Ovary (tissue), 9 donors: ENCODE measurements around the gene ARHGEF5. TPM values are rescaled to one million over a fixed set of nuclear protein-coding genes. Genes with fewer than 3 reads are reported as not detected.
"Not testable (repeated sequence)": the region's sequence is repeated elsewhere in the genome, so short reads cannot be mapped to it uniquely, and the experiment has no call there.

Experiments
- DNase-seq, 5 donors: peaks; one replicate each; pipeline ENCODE4 v3.0.0-alpha.2; 2019 to 2020
- H3K27ac ChIP-seq, 2 donors: fragments of 200-600 bp; one replicate each; pipeline versions ENCODE4 v1.5.1 to v1.8.0; 2019 to 2022
- H3K27me3 ChIP-seq: fragments of 200-600 bp; one replicate; pipeline ENCODE4 v1.8.0; 2022
- H3K36me3 ChIP-seq: fragments of 200-600 bp; sonication (generic); one replicate; pipeline ENCODE4 v1.5.1; 2019
- H3K4me1 ChIP-seq: one replicate; pipeline ENCODE4 v1.8.1; 2013; ENCODE audit warnings: mild to moderate bottlenecking, moderate library complexity; ENCODE audit not compliant: insufficient read depth
- H3K4me3 ChIP-seq: fragments of 200-600 bp; sonication (generic); one replicate; pipeline ENCODE4 v1.5.1; 2017
- H3K9me3 ChIP-seq, 2 donors: fragments of 200-600 bp in 1 of 2; sonication (generic) in 1 of 2; one replicate each; pipeline versions ENCODE4 v1.5.1 to v1.8.1; 2013 to 2019; ENCODE audit warnings: mild to moderate bottlenecking in 1 of 2, moderate library complexity in 1 of 2
- EP300 ChIP-seq: sonication (generic); formaldehyde crosslinking; IDR thresholded peaks from one replicate; pipeline ENCODE4 v1.6.1; 2017; ENCODE audit warnings: antibody characterized with exemption
- POLR2A ChIP-seq: fragments of 450-650 bp; IDR thresholded peaks from one replicate; pipeline ENCODE4 v1.6.1; 2017; ENCODE audit warnings: antibody characterized with exemption, mild to moderate bottlenecking, moderate library complexity
- WGBS, 3 donors: extraction: QIAGEN DNeasy Blood & Tissue Kit in 1 of 3; methylation state at CpG; one replicate each; pipeline versions ENCODE4 v1.1.5 to v1.1.7; 2013 to 2017; 5-methylcytosine and 5-hydroxymethylcytosine counted together
- intact Hi-C, 4 donors: fragments of 100-400 bp; cut with DNase I; formaldehyde crosslinking; loops; one replicate each; pipeline versions ENCODE4 v1.11.0 to v1.15.1; 2022 to 2023
- polyA plus RNA-seq, 2 donors: library from polyadenylated mRNA; stranded (reverse); fragments of 200-250 nt in 1 of 2; fragments of 350-450 nt in 1 of 2; fragmentation: Illumina TruSeq in 1 of 2; extraction: RNeasy Lipid Tissue Mini Kit (QIAGEN cat#74804) in 1 of 2; gene quantifications; one replicate each; pipeline ENCODE4 v1.2.3, GENCODE V29; 2013 to 2014
- total RNA-seq, 7 donors: library from RNA; depleted of rRNA in 2 of 7; stranded (reverse); fragments of >200 nt in 2 of 7; fragmentation: NEBNext Ultra II Directional in 3 of 7; extraction: Animal tissue kit (Norgen Biotek cat#: 25700) in 3 of 7; gene quantifications; one replicate each; pipeline versions ENCODE4 v1.1.0 to v1.2.4, GENCODE V29; 2016 to 2023
- TF ChIP-seq, protein P1 (sequence below), 3 donors: fragments of 450-650 bp in 2 of 3; fragments of 200-600 bp in 1 of 3; IDR thresholded peaks; one replicate each; pipeline versions ENCODE4 v1.5.1 to v1.8.0; 2016 to 2022; ENCODE audit warnings: antibody characterized with exemption in 3 of 3, mild to moderate bottlenecking in 1 of 3
- donor health status: DM: no; HTN: no; CAD: no; lungs with moderate emphysema.
- donor health status: DM: no; HTN: no; CAD: no.
- donor health status: Bipolar disorder and iron deficiency.
- donor health status: DM: yes; HTN: yes; CAD: no.
- donor health status: DM: no; HTN: no; CAD: no.
- donor health status: DM: yes; HTN: yes; CAD: no.

The ARHGEF5 gene
- total and polyA plus RNA-seq, 9 donors: 4.0 to 36.5 (median 10.4) TPM

DNA sequence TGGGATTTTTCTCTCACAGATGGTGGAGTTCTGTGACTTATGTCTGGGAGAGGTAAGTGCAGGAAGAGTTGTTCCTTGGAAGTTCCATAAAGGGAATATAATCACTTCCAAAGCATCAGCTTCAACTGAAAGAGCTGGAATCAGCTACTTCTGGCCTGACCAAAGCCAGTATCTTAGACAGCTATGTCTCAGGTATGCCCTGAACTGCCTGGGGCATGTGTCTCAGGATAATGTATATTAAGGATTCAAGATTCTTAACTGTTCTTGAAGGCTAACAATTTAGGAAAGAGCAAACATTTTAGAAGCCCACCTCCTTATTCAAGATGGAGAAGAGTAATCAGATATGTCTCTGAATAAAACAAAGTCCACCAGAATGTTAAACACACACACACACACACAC, 60.7 kb downstream of the ARHGEF5 start:
- Histone ChIP-seq H3K27ac (no peak overlapping the region), H3K9me3 (no peaks in the 10 kb centered on the region), H3K36me3 (no peaks in the 10 kb centered on the region), H3K4me3 (no peak overlapping the region), H3K27me3 (no peaks in the 10 kb centered on the region), H3K4me1 (no peaks in the 10 kb centered on the region)
- intact Hi-C loops: no loop called here
- no peak for TF ChIP-seq EP300
- TF ChIP-seq, protein P1, sequence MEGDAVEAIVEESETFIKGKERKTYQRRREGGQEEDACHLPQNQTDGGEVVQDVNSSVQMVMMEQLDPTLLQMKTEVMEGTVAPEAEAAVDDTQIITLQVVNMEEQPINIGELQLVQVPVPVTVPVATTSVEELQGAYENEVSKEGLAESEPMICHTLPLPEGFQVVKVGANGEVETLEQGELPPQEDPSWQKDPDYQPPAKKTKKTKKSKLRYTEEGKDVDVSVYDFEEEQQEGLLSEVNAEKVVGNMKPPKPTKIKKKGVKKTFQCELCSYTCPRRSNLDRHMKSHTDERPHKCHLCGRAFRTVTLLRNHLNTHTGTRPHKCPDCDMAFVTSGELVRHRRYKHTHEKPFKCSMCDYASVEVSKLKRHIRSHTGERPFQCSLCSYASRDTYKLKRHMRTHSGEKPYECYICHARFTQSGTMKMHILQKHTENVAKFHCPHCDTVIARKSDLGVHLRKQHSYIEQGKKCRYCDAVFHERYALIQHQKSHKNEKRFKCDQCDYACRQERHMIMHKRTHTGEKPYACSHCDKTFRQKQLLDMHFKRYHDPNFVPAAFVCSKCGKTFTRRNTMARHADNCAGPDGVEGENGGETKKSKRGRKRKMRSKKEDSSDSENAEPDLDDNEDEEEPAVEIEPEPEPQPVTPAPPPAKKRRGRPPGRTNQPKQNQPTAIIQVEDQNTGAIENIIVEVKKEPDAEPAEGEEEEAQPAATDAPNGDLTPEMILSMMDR (IDR thresholded peaks at IDR 0.05): no peak
- no peak for TF ChIP-seq POLR2A
- no peak for DNase-seq

DNA sequence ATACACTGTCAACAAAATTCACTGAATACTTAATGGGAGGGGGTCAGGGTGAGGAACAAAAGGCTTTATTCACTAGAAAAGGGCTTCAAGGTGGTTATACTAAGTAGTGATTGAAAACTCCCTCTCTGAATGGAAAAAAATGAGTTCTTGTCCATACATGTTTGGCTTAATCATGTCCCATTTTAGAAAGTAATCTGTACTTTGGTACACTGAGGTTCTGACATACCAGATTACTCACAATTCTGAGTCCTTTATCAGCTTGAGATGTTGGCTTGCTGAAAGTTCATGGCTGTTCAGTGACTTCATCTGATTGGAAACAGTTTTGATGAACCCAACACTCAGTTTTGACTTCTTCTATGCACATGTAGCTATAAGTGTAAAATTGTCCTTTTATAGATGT, 61.1 kb downstream of the ARHGEF5 start:
- DNase-seq: no peak
- TF ChIP-seq EP300 (no peak), POLR2A (no peak)
- TF ChIP-seq, protein P1 (IDR thresholded peaks at IDR 0.05): no peak
- intact Hi-C loops: no loop called here
- H3K4me1 ChIP-seq: no peaks in the 10 kb centered on the region
- no peaks in the 10 kb centered on the region for H3K27me3 ChIP-seq
- no peaks in the 10 kb centered on the region for H3K36me3 ChIP-seq
- H3K27ac ChIP-seq: no peak overlapping the region
- no peak overlapping the region for H3K4me3 ChIP-seq
- no peaks in the 10 kb centered on the region for H3K9me3 ChIP-seq

DNA sequence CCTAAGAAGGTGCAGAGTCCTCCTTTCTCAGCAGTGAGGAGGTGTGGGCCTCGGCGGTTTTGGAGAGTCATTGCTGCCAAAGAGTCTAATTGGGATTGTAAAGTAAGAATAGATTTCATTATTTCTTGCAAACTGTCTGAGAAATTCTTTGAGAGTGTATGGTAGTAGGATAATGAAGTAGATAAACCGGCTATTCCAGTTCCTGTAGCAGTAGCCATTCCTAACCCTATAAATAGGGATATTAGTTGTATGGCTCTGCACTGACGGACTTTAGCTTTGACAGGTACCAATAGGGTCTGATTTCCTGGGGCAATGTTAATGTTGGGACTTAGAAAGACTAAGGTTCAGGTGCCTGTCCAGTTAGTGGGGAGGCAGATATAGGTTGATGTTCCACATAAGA, 63.7 kb downstream of the ARHGEF5 start:
- H3K27me3 ChIP-seq, H3K9me3 ChIP-seq, intact Hi-C loops, H3K4me3 ChIP-seq, H3K4me1 ChIP-seq, H3K27ac ChIP-seq, H3K36me3 ChIP-seq, DNase-seq: not testable (repeated sequence)
- 92 to 94% (median 93%) methylated on average over 4 of the region's 4 CpGs for WGBS, 3 donors

DNA sequence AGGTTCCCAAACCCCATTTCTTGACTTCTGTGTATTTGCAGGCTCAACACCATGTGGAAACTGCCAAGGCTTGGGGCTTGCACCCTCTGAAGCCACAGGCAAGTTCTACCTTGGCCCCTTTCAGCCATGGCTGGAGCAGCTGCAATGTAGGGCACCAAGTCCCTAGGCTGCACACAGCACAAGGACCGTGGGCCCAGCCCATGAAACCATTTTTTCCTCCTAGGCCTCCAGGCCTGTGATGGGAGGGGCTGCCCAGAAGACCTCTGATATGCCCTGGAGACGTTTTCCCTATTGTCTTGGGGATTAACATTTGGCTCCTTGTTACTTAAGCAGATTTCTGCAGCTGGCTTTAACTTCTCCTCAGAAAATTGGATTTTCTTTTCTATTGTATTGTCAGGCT, 72.3 kb downstream of the ARHGEF5 start:
- H3K4me3 ChIP-seq, H3K27me3 ChIP-seq, H3K4me1 ChIP-seq, H3K36me3 ChIP-seq, H3K9me3 ChIP-seq, intact Hi-C loops, H3K27ac ChIP-seq, DNase-seq: not testable (repeated sequence)
- 45 to 51% (median 50%) methylated on average over 2 of the region's 2 CpGs for WGBS, 3 donors

DNA sequence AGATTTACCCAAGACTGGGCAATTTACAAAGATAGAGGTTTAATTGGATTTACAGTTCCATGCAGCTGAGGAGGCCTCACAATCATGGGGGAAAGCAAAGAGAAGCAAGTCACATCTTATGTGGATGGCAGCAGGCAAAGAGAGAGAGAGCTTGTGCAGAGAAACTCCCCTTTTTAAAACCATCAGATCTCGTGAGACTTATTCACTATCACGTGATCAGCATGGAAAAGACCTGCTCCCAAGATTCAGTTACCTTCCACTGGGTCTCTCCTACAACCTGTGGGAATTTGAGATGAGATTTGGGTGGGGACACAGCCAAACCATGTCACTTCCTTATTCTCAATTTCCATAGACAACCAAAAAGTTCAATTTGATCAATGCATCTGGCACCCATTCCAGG, 73.2 kb downstream of the ARHGEF5 start:
- DNase-seq: no peak
- H3K9me3 ChIP-seq: no peaks in the 10 kb centered on the region
- intact Hi-C loops: no loop called here
- WGBS, 3 donors: 70 to 85% (median 84%) methylated on average over 2 of the region's 2 CpGs
- no peaks in the 10 kb centered on the region for H3K36me3 ChIP-seq
- no peaks in the 10 kb centered on the region for H3K27me3 ChIP-seq
- no peak for TF ChIP-seq EP300
- TF ChIP-seq POLR2A: no peak
- TF ChIP-seq, protein P1 (IDR thresholded peaks at IDR 0.05): no peak
- no peak overlapping the region for H3K4me3 ChIP-seq
- H3K27ac ChIP-seq: no peak overlapping the region
- H3K4me1 ChIP-seq: no peaks in the 10 kb centered on the region

Other genes with a start within 250 kb of the ARHGEF5 start
- not detected for gene OR2A2, start 245.8 kb upstream of the ARHGEF5 start, total RNA-seq
- gene OR2A2, start 245.8 kb upstream of the ARHGEF5 start, polyA plus RNA-seq: not detected
- gene OR2A14, start 232.2 kb upstream of the ARHGEF5 start, total RNA-seq: not detected
- not detected for gene OR2A14, start 232.2 kb upstream of the ARHGEF5 start, polyA plus RNA-seq
- 10 to 100 TPM in 1 of 7 donors, 1 to 10 TPM in 5, under 1 TPM in 1; 0.92 to 11.1 (median 1.5) TPM for gene CTAGE4, start 171.9 kb upstream of the ARHGEF5 start, total RNA-seq
- 1 to 10 TPM; 1.2 to 1.7 TPM for gene CTAGE4, start 171.9 kb upstream of the ARHGEF5 start, polyA plus RNA-seq
- gene ARHGEF35, start 159.6 kb upstream of the ARHGEF5 start, total RNA-seq: 1 to 10 TPM; 3.8 to 6.5 (median 4.1) TPM
- gene ARHGEF35, start 159.6 kb upstream of the ARHGEF5 start, polyA plus RNA-seq: 10 to 100 TPM in 1 of 2 donors, 1 to 10 TPM in 1; 2.9 to 14.8 TPM
- under 1 TPM in 6 of 7 donors, not detected in 1; 0.10 to 0.50 (median 0.22) TPM for gene OR2A42, start 115.8 kb upstream of the ARHGEF5 start, total RNA-seq
- under 1 TPM; 0.17 to 0.65 TPM for gene OR2A42, start 115.8 kb upstream of the ARHGEF5 start, polyA plus RNA-seq
- 10 to 100 TPM in 1 of 7 donors, 1 to 10 TPM in 6; 2.8 to 22.6 (median 3.8) TPM for gene OR2A7, start 90.6 kb upstream of the ARHGEF5 start, total RNA-seq
- gene OR2A7, start 90.6 kb upstream of the ARHGEF5 start, polyA plus RNA-seq: 1 to 10 TPM in 1 of 2 donors, under 1 TPM in 1; 0.92 to 3.3 TPM
- 1 to 10 TPM in 2 of 7 donors, under 1 TPM in 5; 0.40 to 1.5 (median 0.87) TPM for gene CTAGE8, start 86.1 kb upstream of the ARHGEF5 start, total RNA-seq
- 1 to 10 TPM in 1 of 2 donors, not detected in 1; 2.0 TPM for gene CTAGE8, start 86.1 kb upstream of the ARHGEF5 start, polyA plus RNA-seq
- 1 to 10 TPM in 1 of 7 donors, under 1 TPM in 6; 0.24 to 1.1 (median 0.40) TPM for gene OR2A1, start 43.0 kb upstream of the ARHGEF5 start, total RNA-seq
- gene OR2A1, start 43.0 kb upstream of the ARHGEF5 start, polyA plus RNA-seq: under 1 TPM; 0.16 to 0.27 TPM
- not detected for gene NOBOX, start 48.3 kb downstream of the ARHGEF5 start, total RNA-seq
- under 1 TPM in 1 of 2 donors, not detected in 1; 0.36 TPM for gene NOBOX, start 48.3 kb downstream of the ARHGEF5 start, polyA plus RNA-seq